Natural killer cell (primary cell): ENCODE measurements around the gene RAMP1. TPM values are rescaled to one million over a fixed set of nuclear protein-coding genes. Genes with fewer than 3 reads are reported as not detected.
A peak's percentile ranks its signal among the peaks of the same experiment; 100 is the strongest.

Source experiments
- ATAC-seq, 3 donors: fragments of 150-1000 bp in 2 of 3; fragments of 200-7000 bp in 1 of 3; cut with Tn5 transposase; 1 replicate in 1 of 3; 2 replicates in 2 of 3; pipeline ENCODE4 v1.10.0; 2021; ENCODE audit warnings: mild to moderate bottlenecking in 2 of 3, moderate library complexity in 2 of 3
- DNase-seq, 2 donors: peaks; one replicate each; pipeline versions ENCODE4 v3.0.0 to v3.0.0-alpha.2; 2013 to 2021; ENCODE audit warnings: mixed read lengths in 1 of 2
- H3K27ac ChIP-seq: one replicate; pipeline ENCODE4 v1.5.1; 2013; ENCODE audit warnings: mild to moderate bottlenecking, low read length
- H3K27me3 ChIP-seq: one replicate; pipeline ENCODE4 v1.6.1; 2013; ENCODE audit warnings: low read length; ENCODE audit not compliant: control insufficient read depth, insufficient read depth
- H3K36me3 ChIP-seq: one replicate; pipeline ENCODE4 v1.6.1; 2013; ENCODE audit warnings: low read length; ENCODE audit not compliant: control insufficient read depth, insufficient read depth
- H3K4me1 ChIP-seq: one replicate; pipeline ENCODE4 v1.6.1; 2013; ENCODE audit warnings: low read length; ENCODE audit not compliant: control insufficient read depth, insufficient read depth
- H3K4me3 ChIP-seq: one replicate; pipeline ENCODE4 v1.5.1; 2013; ENCODE audit warnings: low read length
- H3K9me3 ChIP-seq: one replicate; pipeline ENCODE4 v1.6.1; 2013; ENCODE audit warnings: low read length; ENCODE audit not compliant: control insufficient read depth, insufficient read depth
- H3K27ac Mint-ChIP-seq, 2 donors: one replicate each; pipeline ENCODE4 v1.8.0; 2022; ENCODE audit warnings: mild to moderate bottlenecking in 2 of 2, mixed read lengths in 2 of 2, moderate library complexity in 1 of 2
- H3K27me3 Mint-ChIP-seq, 2 donors: one replicate each; pipeline ENCODE4 v1.8.0; 2022; ENCODE audit warnings: low read depth in 2 of 2, mixed read lengths in 2 of 2
- H3K36me3 Mint-ChIP-seq: one replicate; pipeline ENCODE4 v1.8.0; 2022; ENCODE audit warnings: mixed read lengths
- H3K4me1 Mint-ChIP-seq, 2 donors: one replicate each; pipeline ENCODE4 v1.8.0; 2022; ENCODE audit warnings: mixed read lengths in 2 of 2
- H3K4me3 Mint-ChIP-seq: one replicate; pipeline ENCODE4 v1.8.0; 2022; ENCODE audit warnings: mild to moderate bottlenecking, moderate library complexity, mixed read lengths
- H3K9me3 Mint-ChIP-seq, 2 donors: one replicate each; pipeline ENCODE4 v1.8.0; 2022; ENCODE audit warnings: mixed read lengths in 2 of 2
- CTCF ChIP-seq: fragments of 200-600 bp; IDR thresholded peaks from one replicate; pipeline ENCODE4 v1.8.0; 2022; ENCODE audit warnings: antibody characterized with exemption
- WGBS: methylation state at CpG from one replicate; pipeline ENCODE4 v1.1.7; 2013; ENCODE audit warnings: missing lambda C conversion rate; ENCODE audit not compliant: insufficient coverage; 5-methylcytosine and 5-hydroxymethylcytosine counted together
- intact Hi-C: fragments of 100-400 bp; cut with micrococcal nuclease; formaldehyde crosslinking; loops from one replicate; pipeline ENCODE4 v1.14.2; 2022
- total RNA-seq, 4 donors: library from RNA; stranded (reverse); fragments of 120-200 nt in 1 of 4; gene quantifications; one replicate each; pipeline versions ENCODE4 v1.2.3 to v1.2.4, GENCODE V29; 2013 to 2022

RAMP1 gene
- total RNA-seq, 3 donors from 2014 or later (not counting 1 experiment from before 2014, with no cell fraction given) = 3.9 to 11.0 (median 4.9) TPM

GRCh38 chr2:237921967-237922492, 62.6 kb downstream of the RAMP1 start:
- ATAC-seq (no peak), DNase-seq (no peak)
- no peak overlapping the region for H3K4me3 ChIP-seq
- H3K27ac Mint-ChIP-seq = peak overlapping the region in 1 of 2 donors; percentile 26
- intact Hi-C loops = no loop called here
- H3K9me3 Mint-ChIP-seq = peaks cover 0 to 2% of the 10 kb centered on the region in 2 donors
- no peaks in the 10 kb centered on the region for H3K27me3 ChIP-seq
- H3K9me3 ChIP-seq = no peaks in the 10 kb centered on the region
- peak overlapping the region; percentile 42 for H3K4me3 Mint-ChIP-seq
- no peaks in the 10 kb centered on the region for H3K36me3 ChIP-seq
- H3K4me1 ChIP-seq = peaks cover 34% of the 10 kb centered on the region
- 94% methylated on average over 10 of the region's 10 CpGs for WGBS
- no peak overlapping the region for H3K27ac ChIP-seq
- no peak for TF ChIP-seq CTCF
- H3K27me3 Mint-ChIP-seq = no peaks in the 10 kb centered on the region
- H3K36me3 Mint-ChIP-seq = no peaks in the 10 kb centered on the region
- H3K4me1 Mint-ChIP-seq = peaks cover 27 to 34% of the 10 kb centered on the region in 2 donors

GRCh38 chr2:237922641-237923361, 63.4 kb downstream of the RAMP1 start:
- Histone ChIP-seq H3K36me3 (no peaks in the 10 kb centered on the region), H3K9me3 (no peaks in the 10 kb centered on the region), H3K27ac (no peak overlapping the region), H3K4me1 (peaks cover 38% of the 10 kb centered on the region), H3K4me3 (peak overlapping the region; percentile 48), H3K27me3 (no peaks in the 10 kb centered on the region)
- Mint-ChIP-seq H3K36me3 (no peaks in the 10 kb centered on the region), H3K27ac (peak overlapping the region; percentile 8 to 84), H3K4me3 (peak overlapping the region; percentile 85), H3K9me3 (peaks cover 0 to 2% of the 10 kb centered on the region in 2 donors), H3K4me1 (peaks cover 30 to 34% of the 10 kb centered on the region in 2 donors), H3K27me3 (no peaks in the 10 kb centered on the region)
- intact Hi-C loops = loop anchor here (1.0 kb wide), 1 partner anchor 64 kb away; no protein-coding TSS in a partner anchor
- no peak for TF ChIP-seq CTCF
- 43% methylated on average over 13 of the region's 13 CpGs for WGBS
- DNase-seq = no peak
- peak in 2 of 3 donors; percentile 6 to 14 for ATAC-seq

- Histone ChIP-seq H3K36me3 (no peaks in the 10 kb centered on the region), H3K27ac (peak overlapping the region; percentile 51), H3K9me3 (no peaks in the 10 kb centered on the region), H3K4me3 (peak overlapping the region; percentile 48), H3K4me1 (peaks cover 38% of the 10 kb centered on the region), H3K27me3 (no peaks in the 10 kb centered on the region)
- WGBS = 18% methylated on average over 33 of the region's 33 CpGs
- peak; percentile 81 to 90 for DNase-seq
- H3K9me3 Mint-ChIP-seq = peaks cover 0 to 2% of the 10 kb centered on the region in 2 donors
- no peaks in the 10 kb centered on the region for H3K36me3 Mint-ChIP-seq
- TF ChIP-seq CTCF = peak; percentile 97
- peak overlapping the region; percentile 85 for H3K4me3 Mint-ChIP-seq
- peaks cover 30 to 34% of the 10 kb centered on the region in 2 donors for H3K4me1 Mint-ChIP-seq
- H3K27ac Mint-ChIP-seq = peak overlapping the region; percentile 8 to 84
- peak; percentile 98 to 100 (median 99) for ATAC-seq
- no peaks in the 10 kb centered on the region for H3K27me3 Mint-ChIP-seq
- intact Hi-C loops = loop anchor here (1.0 kb wide), 1 partner anchor 65 kb away; no protein-coding TSS in a partner anchor
These were observed 64.2 kb downstream of the RAMP1 start for GRCh38 chr2:237923481-237924163.
